Endothelial cell of umbilical vein (primary cell): ENCODE results near the gene UBE2I. TPM values are rescaled to one million over a fixed set of nuclear protein-coding genes. Genes with fewer than 3 reads are reported as not detected.

Experiments used
- BruUV-seq: library from RNA; stranded (reverse); fragments of 400-500 nt; replicated peaks from 2 replicates; lab custom pipeline; 2021; lab: Mats Ljungman, UMichigan
- CTCF ChIA-PET: fragments of 300-600, 350-600 bp; sonication (Branson Sonifier 250); formaldehyde crosslinking; loops from one replicate; lab custom pipeline; 2021; ENCODE audit warnings: antibody characterized with exemption, inconsistent platforms; lab: Charles Lee
- POLR2A ChIA-PET: fragments of 300-600, 350-600 bp; sonication (Branson Sonifier 250); formaldehyde crosslinking; loops from one replicate; lab custom pipeline; 2021; ENCODE audit warnings: antibody characterized with exemption, inconsistent platforms; lab: Charles Lee
- DNase-seq: peaks from one replicate; pipeline ENCODE4 v3.0.0-alpha.2; 2011; ENCODE audit warnings: low read depth, low spot score
- FAIRE-seq: peaks from 2 replicates; lab custom pipeline; 2011; peaks lifted over from hg19 to GRCh38; lab: Jason Lieb, UNC
- H2AFZ ChIP-seq: 2 replicates; pipeline ENCODE4 v1.6.0; 2012; ENCODE audit warnings: low read depth, low read length, control low read depth, inconsistent platforms
- H3K27ac ChIP-seq: 2 replicates; pipeline ENCODE4 v1.5.1; 2011; ENCODE audit warnings: low read depth, mild to moderate bottlenecking, control low read depth, low read length, moderate library complexity; ENCODE audit not compliant: insufficient read depth
- H3K27me3 ChIP-seq, 2 experiments: 2 replicates each; pipeline versions ENCODE4 v1.6.0 to v1.6.1; 2011; ENCODE audit warnings: low read length in 2 of 2, mixed read lengths in 1 of 2; ENCODE audit not compliant: control insufficient read depth in 2 of 2, insufficient read depth in 2 of 2
- H3K36me3 ChIP-seq, 2 experiments: 2 replicates in 1 of 2; 3 replicates in 1 of 2; pipeline ENCODE4 v1.5.1; 2011; ENCODE audit warnings: low read length in 2 of 2, mild to moderate bottlenecking in 1 of 2, moderate library complexity in 1 of 2; ENCODE audit not compliant: control insufficient read depth in 2 of 2, insufficient read depth in 2 of 2; ENCODE audit errors: extremely low read depth in 1 of 2
- H3K4me1 ChIP-seq: 3 replicates; pipeline ENCODE4 v1.5.1; 2011; ENCODE audit warnings: mild to moderate bottlenecking, low read length; ENCODE audit not compliant: control insufficient read depth, insufficient read depth; ENCODE audit errors: extremely low read depth
- H3K4me2 ChIP-seq: 2 replicates; pipeline ENCODE4 v1.6.1; 2011; ENCODE audit warnings: low read length, control low read depth, mixed read lengths; ENCODE audit not compliant: insufficient read depth
- H3K4me3 ChIP-seq, 3 experiments: fragments of 200-600 bp in 1 of 3; sonication (generic), shearing (Covaris generic) in 1 of 3; replicated peaks in 1 of 3; 2 replicates each; pipeline ENCODE4 v1.5.1; 2011 to 2016; ENCODE audit warnings: control low read depth in 3 of 3, low read length in 3 of 3, mild to moderate bottlenecking in 2 of 3, inconsistent platforms in 1 of 3, low read depth in 1 of 3, moderate library complexity in 1 of 3; ENCODE audit not compliant: insufficient read depth in 1 of 3
- H3K79me2 ChIP-seq: 2 replicates; pipeline ENCODE4 v1.6.0; 2012; ENCODE audit warnings: low read length, inconsistent platforms; ENCODE audit not compliant: control insufficient read depth, insufficient read depth
- H3K9ac ChIP-seq: replicated peaks from 2 replicates; pipeline ENCODE3; 2011; ENCODE audit warnings: low read length, control low read depth; ENCODE audit not compliant: insufficient read depth; ENCODE audit errors: extremely low read depth
- H3K9me1 ChIP-seq: replicated peaks from 3 replicates; pipeline ENCODE4 v1.6.0; 2011; ENCODE audit warnings: mild to moderate bottlenecking, low read length; ENCODE audit not compliant: control insufficient read depth, insufficient read depth; ENCODE audit errors: extremely low read depth
- H3K9me3 ChIP-seq: replicated peaks from 2 replicates; pipeline ENCODE4 v1.5.1; 2012; ENCODE audit warnings: low read length, inconsistent platforms; ENCODE audit not compliant: control insufficient read depth, insufficient read depth
- H4K20me1 ChIP-seq: replicated peaks from 2 replicates; pipeline ENCODE3; 2011; ENCODE audit warnings: mild to moderate bottlenecking, low read length; ENCODE audit not compliant: control insufficient read depth, insufficient read depth; ENCODE audit errors: extremely low read depth
- CTCF ChIP-seq, 2 donors: IDR thresholded peaks; 1 replicate in 1 of 2; 2 replicates in 1 of 2; pipeline ENCODE4 v1.5.1; 2011; ENCODE audit warnings: low read length in 2 of 2, mild to moderate bottlenecking in 2 of 2, moderate library complexity in 2 of 2, control low read depth in 1 of 2, inconsistent platforms in 1 of 2, low read depth in 1 of 2; ENCODE audit not compliant: insufficient read depth in 1 of 2; ENCODE audit errors: extremely low read depth in 1 of 2
- EZH2 ChIP-seq: IDR thresholded peaks from 2 replicates; pipeline ENCODE4 v1.6.1; 2012; ENCODE audit warnings: borderline replicate concordance, low read depth, mild to moderate bottlenecking, moderate library complexity, low read length, inconsistent platforms; ENCODE audit not compliant: severe bottlenecking
- FOS ChIP-seq: IDR thresholded peaks from 2 replicates; pipeline ENCODE4 v1.6.1; 2011; ENCODE audit warnings: mild to moderate bottlenecking, low read length, moderate library complexity, borderline replicate concordance; ENCODE audit not compliant: insufficient read depth
- GATA2 ChIP-seq: IDR thresholded peaks from 2 replicates; pipeline ENCODE4 v1.7.0; 2011; ENCODE audit warnings: low read depth, mild to moderate bottlenecking, moderate library complexity, mixed read lengths, low read length; ENCODE audit not compliant: insufficient read length, insufficient read depth
- JUN ChIP-seq: IDR thresholded peaks from 2 replicates; pipeline ENCODE4 v1.6.1; 2011; ENCODE audit warnings: borderline replicate concordance, low read depth; ENCODE audit not compliant: insufficient read length, insufficient read depth
- MAX ChIP-seq: IDR thresholded peaks from 2 replicates; pipeline ENCODE4 v1.6.1; 2011; ENCODE audit not compliant: insufficient read depth, insufficient read length
- MYC ChIP-seq: IDR thresholded peaks from one replicate; pipeline ENCODE4 v1.6.1; 2011; ENCODE audit warnings: mild to moderate bottlenecking, low read depth, low read length
- POLR2A ChIP-seq: IDR thresholded peaks from 2 replicates; pipeline ENCODE4 v1.6.1; 2012; ENCODE audit warnings: low read depth, mild to moderate bottlenecking, control low read depth, low read length
- POLR2AphosphoS5 ChIP-seq: IDR thresholded peaks from 2 replicates; pipeline ENCODE4 v1.6.1; 2012; ENCODE audit warnings: low read depth, mild to moderate bottlenecking, control low read depth, low read length, moderate library complexity; ENCODE audit not compliant: insufficient read depth
- dilution Hi-C: fragments of 300-500 bp; cut with MboI; formaldehyde crosslinking; loops from one replicate; pipeline ENCODE4 v1.15.0; 2019; ENCODE audit warnings: low sequenced_read_pairs; ENCODE audit not compliant: extremely low pct_ligation_motif_present
- intact Hi-C: fragments of 100-400 bp; cut with micrococcal nuclease; formaldehyde crosslinking; loops from one replicate; pipeline ENCODE4 v1.10.0; 2022
- polyA plus RNA-seq, 4 experiments: library from polyadenylated mRNA; depleted of rRNA in 3 of 4; stranded (reverse) in 3 of 4; unstranded in 1 of 4; fragments of >200 nt; gene quantifications; 2 replicates each; pipeline versions ENCODE4 v1.2.1 to v1.2.3, GENCODE V29; 2011 to 2012; ENCODE audit warnings: missing spikeins in 1 of 4
- total RNA-seq: library from RNA; stranded (reverse); gene quantifications from 2 replicates; pipeline ENCODE4 v1.2.3, GENCODE V29; 2021

Gene UBE2I
- total and polyA plus RNA-seq, 2 donors (not counting 3 experiments of a cell fraction or from before 2014, with no cell fraction given): 122 to 233 TPM

- Histone ChIP-seq H3K4me1 (no peaks in the 10 kb centered on the region), H3K4me3 (no peak overlapping the region), H3K79me2 (no peaks in the 10 kb centered on the region), H3K27me3 (no peaks in the 10 kb centered on the region), H3K9me1 (no peaks in the 10 kb centered on the region), H3K9me3 (no peaks in the 10 kb centered on the region), H4K20me1 (no peaks in the 10 kb centered on the region), H3K36me3 (no peaks in the 10 kb centered on the region), H3K4me2 (no peak overlapping the region), H3K27ac (no peak overlapping the region), H3K9ac (no peak overlapping the region), H2AFZ (no peak overlapping the region)
- dilution Hi-C loops: no loop called here
- POLR2A ChIA-PET: no interaction called here
- BruUV-seq: no TSS peak
- TF ChIP-seq CTCF (IDR thresholded peaks at IDR 0.05; ENCODE audit: extremely low read depth in 1 of 2, insufficient read depth in 1 of 2, low read depth in 1 of 2, low read length in 2 of 2): no peak
- no peak for TF ChIP-seq GATA2
- TF ChIP-seq POLR2A: no peak
- TF ChIP-seq FOS: no peak
- no peak for TF ChIP-seq EZH2
- TF ChIP-seq POLR2AphosphoS5: no peak
- no peak for TF ChIP-seq JUN
- no peak for TF ChIP-seq MAX
- TF ChIP-seq MYC: no peak
- intact Hi-C loops: no loop called here
- FAIRE-seq (no peak), DNase-seq (no peak)
- CTCF ChIA-PET: interaction anchor here (0.6 to 1.4 kb wide), 2 partner anchors 13 to 628 kb away, joined by 3 read pairs; no protein-coding TSS in a partner anchor
Observed at GRCh38 chr16:1273816-1274215, 35.6 kb upstream of the UBE2I start.
